ENCODE measurements around the gene KLHL29. TPM values are rescaled to one million over a fixed set of nuclear protein-coding genes. Genes with fewer than 3 reads are reported as not detected.

The KLHL29 gene
- polyA plus RNA-seq, 1 of the 3 experiments (the other 2 are of a cell fraction), result 4.6 TPM

DNA sequence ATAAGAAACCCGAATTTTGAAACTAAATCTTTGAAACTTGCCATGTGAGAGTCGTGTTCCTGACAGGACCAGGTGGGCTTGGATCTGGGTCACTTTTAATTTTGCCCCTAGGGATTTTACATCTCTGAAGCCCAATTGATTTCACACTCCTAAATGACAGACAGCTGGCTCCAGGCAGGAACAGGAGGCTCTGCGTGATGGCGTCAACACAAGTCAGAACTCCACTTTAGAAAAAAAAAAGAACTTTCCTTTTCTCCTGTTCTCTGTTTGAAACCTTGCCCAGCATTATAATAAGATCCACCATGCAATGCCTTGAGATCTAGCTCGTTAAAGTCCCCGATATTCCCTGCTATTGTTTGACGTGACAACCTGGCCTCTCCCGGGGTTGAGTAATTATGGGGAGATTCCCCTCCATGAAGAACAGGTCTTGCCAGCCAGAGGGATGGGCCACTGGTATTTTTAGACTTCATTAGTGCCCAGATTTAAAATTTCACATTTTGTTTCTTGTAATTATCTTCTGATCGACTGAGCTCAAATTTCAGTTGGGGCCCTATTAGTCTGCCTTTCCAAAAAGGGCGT, 260.3 kb downstream of the KLHL29 start:
- no peaks in the 10 kb centered on the region for H3K27me3 ChIP-seq (ENCODE audit: insufficient read depth)
- WGBS (ENCODE audit: low lambda C conversion rate), result 79% methylated on average over 10 of the region's 10 CpGs
- no peak overlapping the region for H3K4me2 ChIP-seq
- POLR2A ChIA-PET, result no interaction called here
- no peaks in the 10 kb centered on the region for H3K9me3 ChIP-seq
- DNase-seq, result no peak
- no peak overlapping the region for H2AFZ ChIP-seq (ENCODE audit: low read depth)
- no peak overlapping the region for H3K4me3 ChIP-seq (ENCODE audit: low read depth in 2 of 2, low read length in 1 of 2)
- peaks cover 0 to 24% of the 10 kb centered on the region in 2 experiments; a peak in 1 of 4 replicates for H3K4me1 ChIP-seq (ENCODE audit: control insufficient read depth in 1 of 2, insufficient read depth in 2 of 2, low read depth in 1 of 2, low read length in 1 of 2)
- no peaks in the 10 kb centered on the region for H3K79me2 ChIP-seq (ENCODE audit: insufficient read depth)
- TF ChIP-seq RCOR1 (IDR thresholded peaks at IDR 0.05; ENCODE audit: low read length) (no peak), MXI1 (IDR thresholded peaks at IDR 0.05; ENCODE audit: low read depth, low read length) (no peak), SIN3A (IDR thresholded peaks at IDR 0.05; ENCODE audit: borderline replicate concordance, low read depth, low read length) (no peak)
- TF ChIP-seq, protein P1, sequence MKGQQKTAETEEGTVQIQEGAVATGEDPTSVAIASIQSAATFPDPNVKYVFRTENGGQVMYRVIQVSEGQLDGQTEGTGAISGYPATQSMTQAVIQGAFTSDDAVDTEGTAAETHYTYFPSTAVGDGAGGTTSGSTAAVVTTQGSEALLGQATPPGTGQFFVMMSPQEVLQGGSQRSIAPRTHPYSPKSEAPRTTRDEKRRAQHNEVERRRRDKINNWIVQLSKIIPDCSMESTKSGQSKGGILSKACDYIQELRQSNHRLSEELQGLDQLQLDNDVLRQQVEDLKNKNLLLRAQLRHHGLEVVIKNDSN (IDR thresholded peaks at IDR 0.05; ENCODE audit: borderline replicate concordance, low read depth), result no peak
- H3K9me2 ChIP-seq, result no peaks in the 10 kb centered on the region
- no peaks in the 10 kb centered on the region for H3F3A ChIP-seq (replicated peaks; ENCODE audit: insufficient read depth)
- no peak overlapping the region for H3K9ac ChIP-seq
- no peak overlapping the region for H3K27ac ChIP-seq (ENCODE audit: low read depth in 2 of 2, low read length in 1 of 2)
- no peaks in the 10 kb centered on the region for H4K20me1 ChIP-seq (ENCODE audit: insufficient read depth)
- peaks cover 0 to 3% of the 10 kb centered on the region in 2 experiments for H3K36me3 ChIP-seq (replicated peaks in 1 of 2; ENCODE audit: control insufficient read depth in 1 of 2, insufficient read depth in 2 of 2, low read length in 1 of 2)
- CTCF ChIA-PET, result interaction anchor here (1.3 to 1.9 kb wide), 3 partner anchors 9 to 241 kb away, joined by 3 to 8 read pairs (median 6); no protein-coding TSS in a partner anchor

- Histone ChIP-seq H3K36me3 (replicated peaks in 1 of 2; ENCODE audit: control insufficient read depth in 1 of 2, insufficient read depth in 2 of 2, low read length in 1 of 2) (peaks cover 0 to 3% of the 10 kb centered on the region in 2 experiments), H3K4me1 (ENCODE audit: control insufficient read depth in 1 of 2, insufficient read depth in 2 of 2, low read depth in 1 of 2, low read length in 1 of 2) (peaks cover 0 to 25% of the 10 kb centered on the region in 2 experiments; a peak in 1 of 4 replicates), H3K27ac (ENCODE audit: low read depth in 2 of 2, low read length in 1 of 2) (no peak overlapping the region), H3K9me3 (no peaks in the 10 kb centered on the region), H3K4me3 (ENCODE audit: low read depth in 2 of 2, low read length in 1 of 2) (no peak overlapping the region), H3K79me2 (ENCODE audit: insufficient read depth) (no peaks in the 10 kb centered on the region), H3F3A (replicated peaks; ENCODE audit: insufficient read depth) (peaks cover 8% of the 10 kb centered on the region), H3K4me2 (no peak overlapping the region), H3K9me2 (no peaks in the 10 kb centered on the region), H3K9ac (no peak overlapping the region), H2AFZ (ENCODE audit: low read depth) (no peak overlapping the region), H4K20me1 (ENCODE audit: insufficient read depth) (no peaks in the 10 kb centered on the region), H3K27me3 (ENCODE audit: insufficient read depth) (no peaks in the 10 kb centered on the region)
- POLR2A ChIA-PET, result no interaction called here
- 83% methylated on average over 13 of the region's 13 CpGs for WGBS (ENCODE audit: low lambda C conversion rate)
- TF ChIP-seq EZH2phosphoT487 (IDR thresholded peaks at IDR 0.05; ENCODE audit: borderline replicate concordance, low read depth) (no peak), CHD2 (IDR thresholded peaks at IDR 0.05; ENCODE audit: low read length, partially characterized antibody) (no peak), SMC3 (IDR thresholded peaks at IDR 0.05; ENCODE audit: low read depth, low read length) (no peak), TEAD4 (IDR thresholded peaks at IDR 0.05; ENCODE audit: borderline replicate concordance, insufficient read depth) (no peak), YY1 (IDR thresholded peaks at IDR 0.05; ENCODE audit: low read depth) (no peak), RFX5 (IDR thresholded peaks at IDR 0.05; ENCODE audit: low read length) (no peak)
- CTCF ChIA-PET, result interaction anchor here (0.7 to 1.5 kb wide), 2 partner anchors 10 to 243 kb away, joined by 3 to 4 read pairs; no protein-coding TSS in a partner anchor
- DNase-seq, result no peak
These were observed 262.6 kb downstream of the KLHL29 start for GRCh38 chr2:23647563-23647962.

DNA sequence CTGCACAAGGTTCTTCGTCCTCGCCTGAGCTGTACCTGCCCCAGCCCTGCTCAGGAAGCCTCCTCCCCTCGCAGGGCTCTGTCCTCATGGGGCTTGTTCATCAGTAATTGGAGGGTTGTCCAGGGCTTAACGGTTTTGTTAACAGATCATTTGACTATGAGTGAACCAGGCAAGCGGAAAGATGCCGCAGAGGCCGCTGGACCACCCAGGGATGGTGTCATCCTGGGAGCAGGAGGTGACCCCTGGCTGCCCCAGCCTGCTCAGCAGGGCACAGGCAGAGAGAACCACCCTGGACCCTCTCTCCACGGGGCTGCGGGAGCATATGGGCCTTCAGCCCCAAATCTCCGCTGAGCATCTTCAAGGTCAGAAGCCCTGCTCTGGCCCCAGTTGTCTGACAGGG, 264.3 kb downstream of the KLHL29 start:
- Histone ChIP-seq H3K79me2 (ENCODE audit: insufficient read depth) (no peaks in the 10 kb centered on the region), H3F3A (replicated peaks; ENCODE audit: insufficient read depth) (peaks cover 8% of the 10 kb centered on the region), H3K27ac (ENCODE audit: low read depth in 2 of 2, low read length in 1 of 2) (no peak overlapping the region), H2AFZ (ENCODE audit: low read depth) (no peak overlapping the region), H3K4me2 (no peak overlapping the region), H3K9ac (no peak overlapping the region), H3K36me3 (replicated peaks in 1 of 2; ENCODE audit: control insufficient read depth in 1 of 2, insufficient read depth in 2 of 2, low read length in 1 of 2) (no peaks in the 10 kb centered on the region), H3K4me3 (ENCODE audit: low read depth in 2 of 2, low read length in 1 of 2) (no peak overlapping the region), H3K27me3 (ENCODE audit: insufficient read depth) (no peaks in the 10 kb centered on the region), H3K9me3 (no peaks in the 10 kb centered on the region), H4K20me1 (ENCODE audit: insufficient read depth) (no peaks in the 10 kb centered on the region), H3K9me2 (no peaks in the 10 kb centered on the region), H3K4me1 (ENCODE audit: control insufficient read depth in 1 of 2, insufficient read depth in 2 of 2, low read depth in 1 of 2, low read length in 1 of 2) (peaks cover 0 to 25% of the 10 kb centered on the region in 2 experiments; a peak in 1 of 4 replicates)
- 82% methylated on average over 9 of the region's 10 CpGs for WGBS (ENCODE audit: low lambda C conversion rate)
- POLR2A ChIA-PET, result no interaction called here
- CTCF ChIA-PET, result no interaction called here
- DNase-seq, result no peak
- TF ChIP-seq NFIC (IDR thresholded peaks at IDR 0.05; ENCODE audit: borderline replicate concordance) (no peak), YY1 (IDR thresholded peaks at IDR 0.05; ENCODE audit: low read depth) (no peak), REST (IDR thresholded peaks at IDR 0.05; ENCODE audit: low read depth, low read length) (no peak), GATA2 (CRISPR knock-in tag; IDR thresholded peaks at IDR 0.05) (no peak), RCOR1 (IDR thresholded peaks at IDR 0.05; ENCODE audit: low read length) (no peak), FOXM1 (IDR thresholded peaks at IDR 0.05; ENCODE audit: low read depth) (no peak), FOSL2 (IDR thresholded peaks at IDR 0.05; ENCODE audit: borderline replicate concordance, low read depth) (no peak)
- TF ChIP-seq, protein P2, sequence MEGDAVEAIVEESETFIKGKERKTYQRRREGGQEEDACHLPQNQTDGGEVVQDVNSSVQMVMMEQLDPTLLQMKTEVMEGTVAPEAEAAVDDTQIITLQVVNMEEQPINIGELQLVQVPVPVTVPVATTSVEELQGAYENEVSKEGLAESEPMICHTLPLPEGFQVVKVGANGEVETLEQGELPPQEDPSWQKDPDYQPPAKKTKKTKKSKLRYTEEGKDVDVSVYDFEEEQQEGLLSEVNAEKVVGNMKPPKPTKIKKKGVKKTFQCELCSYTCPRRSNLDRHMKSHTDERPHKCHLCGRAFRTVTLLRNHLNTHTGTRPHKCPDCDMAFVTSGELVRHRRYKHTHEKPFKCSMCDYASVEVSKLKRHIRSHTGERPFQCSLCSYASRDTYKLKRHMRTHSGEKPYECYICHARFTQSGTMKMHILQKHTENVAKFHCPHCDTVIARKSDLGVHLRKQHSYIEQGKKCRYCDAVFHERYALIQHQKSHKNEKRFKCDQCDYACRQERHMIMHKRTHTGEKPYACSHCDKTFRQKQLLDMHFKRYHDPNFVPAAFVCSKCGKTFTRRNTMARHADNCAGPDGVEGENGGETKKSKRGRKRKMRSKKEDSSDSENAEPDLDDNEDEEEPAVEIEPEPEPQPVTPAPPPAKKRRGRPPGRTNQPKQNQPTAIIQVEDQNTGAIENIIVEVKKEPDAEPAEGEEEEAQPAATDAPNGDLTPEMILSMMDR (IDR thresholded peaks at IDR 0.05), result no peak

Measured in SK-N-SH (cell line).